Endothelial cell of hepatic sinusoid (primary cell): ENCODE measurements around the gene NMBR.
"Not testable (repeated sequence)": the region's sequence is repeated elsewhere in the genome, so short reads cannot be mapped to it uniquely, and the experiment has no call there.

Experiments
- in situ Hi-C: cut with HindIII; loops from 2 replicates; pipeline ENCODE4 v1.10.0; 2017; ENCODE audit warnings: low sequenced_read_pairs

NMBR gene

GRCh38 chr6:142155895-142156757, 9.2 kb upstream of the NMBR start:
- in situ Hi-C loops, result loop anchor here (25.0 kb wide), 1 partner anchor 231 kb away; no protein-coding TSS in a partner anchor

GRCh38 chr6:142155091-142155490, 8.2 kb upstream of the NMBR start:
- in situ Hi-C loops, result loop anchor here (25.0 kb wide), 1 partner anchor 232 kb away; no protein-coding TSS in a partner anchor

- in situ Hi-C loops, result loop anchor here (25.0 kb wide), 1 partner anchor 233 kb away; no protein-coding TSS in a partner anchor
Measured at GRCh38 chr6:142154336-142154735, 7.4 kb upstream of the NMBR start.

- in situ Hi-C loops, result loop anchor here (25.0 kb wide), 1 partner anchor 234 kb away; no protein-coding TSS in a partner anchor
Measured at GRCh38 chr6:142153196-142153595, 6.3 kb upstream of the NMBR start.

- in situ Hi-C loops, result loop anchor here (25.0 kb wide), 1 partner anchor 235 kb away; no protein-coding TSS in a partner anchor
Measured at GRCh38 chr6:142152746-142153145, 5.8 kb upstream of the NMBR start.

- in situ Hi-C loops, result not testable (repeated sequence)
Measured at GRCh38 chr6:142141531-142141930, 5.4 kb downstream of the NMBR start.

GRCh38 chr6:142138876-142139275, 8.0 kb downstream of the NMBR start:
- in situ Hi-C loops, result no loop called here

- in situ Hi-C loops, result no loop called here
Measured at GRCh38 chr6:142132625-142133024, 14.3 kb downstream of the NMBR start, which contains the start of gene GJE1. Gene GJE1, plus strand, starts transcription at chr6:142132925. Its CDS starts 234 bp downstream, at chr6:142133159.

GRCh38 chr6:142130814-142131213, 16.1 kb downstream of the NMBR start:
- in situ Hi-C loops, result no loop called here

- in situ Hi-C loops, result no loop called here
Measured at GRCh38 chr6:142121342-142121741, 25.6 kb downstream of the NMBR start.

GRCh38 chr6:142118925-142119324, 28.0 kb downstream of the NMBR start:
- in situ Hi-C loops, result no loop called here

GRCh38 chr6:142118328-142118727, 28.6 kb downstream of the NMBR start:
- in situ Hi-C loops, result no loop called here

GRCh38 chr6:142117366-142117765, 29.6 kb downstream of the NMBR start:
- in situ Hi-C loops, result no loop called here

- in situ Hi-C loops, result loop anchor here (5.0 kb wide), 1 partner anchor 35 kb away; no protein-coding TSS in a partner anchor
Measured at GRCh38 chr6:142112451-142113061, 34.4 kb downstream of the NMBR start.

GRCh38 chr6:142110820-142111219, 36.1 kb downstream of the NMBR start:
- in situ Hi-C loops, result loop anchor here (5.0 kb wide), 1 partner anchor 34 kb away; no protein-coding TSS in a partner anchor

GRCh38 chr6:142104820-142105219, 42.1 kb downstream of the NMBR start:
- in situ Hi-C loops, result not testable (repeated sequence)

- in situ Hi-C loops, result no loop called here
Measured at GRCh38 chr6:142088858-142089216, 58.1 kb downstream of the NMBR start.

- in situ Hi-C loops, result no loop called here
Measured at GRCh38 chr6:142087950-142088857, 58.7 kb downstream of the NMBR start.

- in situ Hi-C loops, result loop anchor here (5.0 kb wide), 1 partner anchor 33 kb away; no protein-coding TSS in a partner anchor
Measured at GRCh38 chr6:142079130-142079529, 67.8 kb downstream of the NMBR start.

GRCh38 chr6:142075516-142076101, 71.3 kb downstream of the NMBR start:
- in situ Hi-C loops, result loop anchor here (5.0 kb wide), 1 partner anchor 37 kb away; no protein-coding TSS in a partner anchor
